RWPE2 (cell line): ENCODE data around the gene TRIP10.

Source experiments
- ATAC-seq: fragments of 200-7000 bp; cut with Tn5 transposase; 3 replicates; pipeline ENCODE4 v1.9.1; 2021; ENCODE audit warnings: low read depth
- DNase-seq: peaks from one replicate; pipeline ENCODE4 v3.0.0-alpha.2; 2020; ENCODE audit warnings: low spot score
- H3K27ac ChIP-seq: fragments of 450-650 bp; 2 replicates; pipeline ENCODE4 v1.5.1; 2017; ENCODE audit warnings: mild to moderate bottlenecking; ENCODE audit not compliant: poor library complexity, severe bottlenecking
- H3K27me3 ChIP-seq: fragments of 250-450 bp; sonication (Bioruptor Pico); 2 replicates; pipeline ENCODE4 v1.5.1; 2021; ENCODE audit warnings: mild to moderate bottlenecking, moderate library complexity; ENCODE audit not compliant: insufficient read depth, poor library complexity, severe bottlenecking
- H3K36me3 ChIP-seq: fragments of 250-450 bp; sonication (Bioruptor Pico); 2 replicates; pipeline ENCODE4 v1.5.1; 2020; ENCODE audit warnings: low read depth, mild to moderate bottlenecking, moderate library complexity
- H3K4me1 ChIP-seq: fragments of 250-450 bp; sonication (Bioruptor Pico); 2 replicates; pipeline ENCODE4 v1.5.1; 2021; ENCODE audit warnings: mild to moderate bottlenecking, moderate library complexity; ENCODE audit not compliant: insufficient read depth, poor library complexity, severe bottlenecking
- H3K4me3 ChIP-seq: fragments of 250-450 bp; sonication (Bioruptor Pico); 2 replicates; pipeline ENCODE4 v1.5.1; 2021; ENCODE audit warnings: mild to moderate bottlenecking, moderate library complexity; ENCODE audit not compliant: severe bottlenecking
- H3K9me3 ChIP-seq: fragments of 250-450 bp; sonication (Bioruptor Pico); 2 replicates; pipeline ENCODE4 v1.5.1; 2021; ENCODE audit warnings: mild to moderate bottlenecking, moderate library complexity; ENCODE audit not compliant: severe bottlenecking
- CTCF ChIP-seq: fragments of 450-650 bp; IDR thresholded peaks from one replicate; pipeline ENCODE4 v1.5.1; 2017; ENCODE audit warnings: mild to moderate bottlenecking, moderate library complexity; ENCODE audit not compliant: poor library complexity, severe bottlenecking

Gene TRIP10

DNA sequence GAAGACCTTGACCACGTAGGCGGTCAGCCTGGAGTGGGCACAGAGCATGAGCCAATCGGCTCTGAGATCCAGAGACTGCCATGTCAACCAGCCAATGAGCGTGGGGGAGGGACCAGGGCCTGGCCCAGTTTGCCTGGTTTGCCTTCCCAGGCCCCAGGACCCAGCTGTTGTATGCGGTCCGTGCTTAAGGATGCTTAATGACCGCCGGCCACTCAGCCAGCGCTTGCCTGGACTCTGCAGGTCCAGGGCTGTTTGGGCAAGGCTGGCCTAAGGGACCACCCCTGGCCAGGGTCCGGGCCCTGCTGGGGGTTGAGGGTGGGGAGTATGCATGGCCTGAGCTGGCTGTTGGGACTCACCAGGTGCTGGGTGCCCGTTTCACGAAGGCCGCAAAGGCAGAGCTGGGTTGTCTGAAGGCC is 46.4 kb upstream of the TRIP10 start:
- H3K27me3 ChIP-seq = no peaks in the 10 kb centered on the region
- ATAC-seq (no peak), DNase-seq (no peak)
- TF ChIP-seq CTCF = no peak
- H3K4me1 ChIP-seq = no peaks in the 10 kb centered on the region
- H3K9me3 ChIP-seq = no peaks in the 10 kb centered on the region
- no peaks in the 10 kb centered on the region for H3K36me3 ChIP-seq
- no peak overlapping the region for H3K27ac ChIP-seq
- no peak overlapping the region for H3K4me3 ChIP-seq

- Histone ChIP-seq H3K27me3 (no peaks in the 10 kb centered on the region), H3K4me1 (no peaks in the 10 kb centered on the region), H3K9me3 (no peaks in the 10 kb centered on the region), H3K36me3 (no peaks in the 10 kb centered on the region), H3K27ac (no peak overlapping the region), H3K4me3 (no peak overlapping the region)
- TF ChIP-seq CTCF = no peak
- no peak for DNase-seq
- no peak for ATAC-seq
Measured at GRCh38 chr19:6693681-6694080, 45.8 kb upstream of the TRIP10 start.

DNA sequence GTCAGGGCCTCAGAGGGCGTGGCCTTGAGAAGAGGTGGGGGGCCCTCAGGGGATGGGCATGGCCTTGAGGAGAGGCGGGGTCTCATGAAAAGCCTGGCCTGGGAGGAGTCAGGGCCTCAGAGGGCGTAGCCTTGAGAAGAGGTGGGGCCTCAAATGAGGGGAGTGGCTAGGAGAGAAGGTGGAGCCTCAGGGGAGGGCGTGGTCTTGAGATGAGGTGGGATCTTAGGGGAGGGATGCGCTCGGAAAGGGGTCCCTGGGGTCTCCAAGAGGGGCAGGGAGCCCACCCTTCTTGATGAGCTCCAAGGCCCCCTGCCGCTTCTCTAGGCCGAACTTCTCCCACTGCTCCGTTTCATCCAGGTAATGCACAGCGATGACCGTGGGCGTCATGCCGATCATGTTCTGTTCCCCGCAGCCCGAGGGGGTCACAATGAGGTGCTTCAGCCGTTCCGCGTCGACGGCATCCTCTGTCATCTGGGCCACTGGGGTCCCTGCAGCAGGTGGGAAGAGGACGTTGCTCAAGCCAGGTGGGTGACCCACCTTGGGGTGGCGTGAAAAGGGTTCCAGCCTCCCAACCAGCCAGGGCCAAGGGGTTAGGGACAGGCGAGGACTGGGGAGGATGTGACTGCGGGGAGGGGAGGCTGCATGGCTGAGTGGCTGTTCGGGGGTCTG is 45.2 kb upstream of the TRIP10 start:
- DNase-seq (no peak), ATAC-seq (no peak)
- TF ChIP-seq CTCF = no peak
- H3K27me3 ChIP-seq = no peaks in the 10 kb centered on the region
- H3K4me1 ChIP-seq = no peaks in the 10 kb centered on the region
- no peaks in the 10 kb centered on the region for H3K9me3 ChIP-seq
- H3K4me3 ChIP-seq = no peak overlapping the region
- H3K36me3 ChIP-seq = no peaks in the 10 kb centered on the region
- no peak overlapping the region for H3K27ac ChIP-seq

- Histone ChIP-seq H3K27me3 (no peaks in the 10 kb centered on the region), H3K4me1 (no peaks in the 10 kb centered on the region), H3K36me3 (no peaks in the 10 kb centered on the region), H3K4me3 (no peak overlapping the region), H3K27ac (no peak overlapping the region), H3K9me3 (no peaks in the 10 kb centered on the region)
- no peak for TF ChIP-seq CTCF
- ATAC-seq (no peak), DNase-seq (no peak)
Measured at GRCh38 chr19:6696239-6696820, 43.1 kb upstream of the TRIP10 start.

GRCh38 chr19:6697291-6697690 is 42.2 kb upstream of the TRIP10 start:
- Histone ChIP-seq H3K9me3 (no peaks in the 10 kb centered on the region), H3K27ac (no peak overlapping the region), H3K4me3 (no peak overlapping the region), H3K36me3 (no peaks in the 10 kb centered on the region), H3K27me3 (no peaks in the 10 kb centered on the region), H3K4me1 (no peaks in the 10 kb centered on the region)
- no peak for TF ChIP-seq CTCF
- DNase-seq (no peak), ATAC-seq (no peak)
